ENCODE data around the gene TSPYL1. TPM values are rescaled to one million over a fixed set of nuclear protein-coding genes. Genes with fewer than 3 reads are reported as not detected.

Gene TSPYL1
- total RNA-seq, 1 experiment from 2014 or later = 35.1 TPM

- ATAC-seq = no peak
- no peak overlapping the region for H2AFZ ChIP-seq (ENCODE audit: low read length)
- H3K36me3 ChIP-seq (ENCODE audit: low read depth, low read length) = no peaks in the 10 kb centered on the region
- H3K9me2 ChIP-seq (replicated peaks; ENCODE audit: low read length) = no peaks in the 10 kb centered on the region
- no peak overlapping the region for H3K4me3 ChIP-seq (ENCODE audit: low read length)
- no peak overlapping the region for H3K27ac ChIP-seq (ENCODE audit: low read length)
- no peak overlapping the region for H3K9ac ChIP-seq (ENCODE audit: low read length)
- TF ChIP-seq EZH2 (IDR thresholded peaks at IDR 0.05; ENCODE audit: low read length, unreplicated experiment) = no peak
- no peak for TF ChIP-seq CTCF (conservative IDR thresholded peaks at IDR 0.05; ENCODE audit: low read depth, low read length)
- TF ChIP-seq EZH2phosphoT487 (IDR thresholded peaks at IDR 0.05; ENCODE audit: borderline replicate concordance, low read length) = no peak
- intact Hi-C loops (cut with micrococcal nuclease) = no loop called here
- no TSS peak for BruUV-seq (replicated peaks)
- no peak overlapping the region for H3K4me2 ChIP-seq (ENCODE audit: low read length)
- H3K4me1 ChIP-seq (ENCODE audit: insufficient read depth, low read length) = no peaks in the 10 kb centered on the region
- ChIA-PET POLR2A (ENCODE audit: unreplicated experiment) (no interaction called here), CTCF (no interaction called here)
- H4K20me1 ChIP-seq (ENCODE audit: low read length) = no peaks in the 10 kb centered on the region
- no peak for DNase-seq
- no peaks in the 10 kb centered on the region for H3K79me2 ChIP-seq (ENCODE audit: low read length)
- no peaks in the 10 kb centered on the region for H3K27me3 ChIP-seq (ENCODE audit: low read length)
- no peaks in the 10 kb centered on the region for H3K9me3 ChIP-seq (ENCODE audit: low read length)
- H3F3A ChIP-seq (ENCODE audit: low read length, unreplicated experiment) = no peaks in the 10 kb centered on the region
These were observed 27.9 kb upstream of the TSPYL1 start for GRCh38 chr6:116307633-116308032.

- CTCF ChIA-PET = no interaction called here
- intact Hi-C loops (cut with micrococcal nuclease) = no loop called here
- Histone ChIP-seq H3K27ac (ENCODE audit: low read length) (no peak overlapping the region), H4K20me1 (ENCODE audit: low read length) (no peaks in the 10 kb centered on the region), H3K36me3 (ENCODE audit: low read depth, low read length) (no peaks in the 10 kb centered on the region), H3K9ac (ENCODE audit: low read length) (no peak overlapping the region), H3K4me1 (ENCODE audit: insufficient read depth, low read length) (no peaks in the 10 kb centered on the region), H3K27me3 (ENCODE audit: low read length) (no peaks in the 10 kb centered on the region), H3K79me2 (ENCODE audit: low read length) (no peaks in the 10 kb centered on the region), H3K9me2 (replicated peaks; ENCODE audit: low read length) (no peaks in the 10 kb centered on the region), H3K4me3 (ENCODE audit: low read length) (no peak overlapping the region), H3K4me2 (ENCODE audit: low read length) (no peak overlapping the region), H3K9me3 (ENCODE audit: low read length) (no peaks in the 10 kb centered on the region), H3F3A (ENCODE audit: low read length, unreplicated experiment) (no peaks in the 10 kb centered on the region), H2AFZ (ENCODE audit: low read length) (no peak overlapping the region)
- POLR2A ChIA-PET (ENCODE audit: unreplicated experiment) = no interaction called here
- DNase-seq = no peak
- no peak for ATAC-seq
- no peak for TF ChIP-seq CTCF (conservative IDR thresholded peaks at IDR 0.05; ENCODE audit: low read depth, low read length)
- TF ChIP-seq EZH2 (IDR thresholded peaks at IDR 0.05; ENCODE audit: low read length, unreplicated experiment) = no peak
- no peak for TF ChIP-seq EZH2phosphoT487 (IDR thresholded peaks at IDR 0.05; ENCODE audit: borderline replicate concordance, low read length)
- BruUV-seq (replicated peaks) = no TSS peak
These were observed 27.3 kb upstream of the TSPYL1 start for GRCh38 chr6:116307001-116307400.

GRCh38 chr6:116304538-116305097, 24.9 kb upstream of the TSPYL1 start:
- Histone ChIP-seq H3F3A (ENCODE audit: low read length, unreplicated experiment) (no peaks in the 10 kb centered on the region), H3K36me3 (ENCODE audit: low read depth, low read length) (no peaks in the 10 kb centered on the region), H3K4me1 (ENCODE audit: insufficient read depth, low read length) (no peaks in the 10 kb centered on the region), H3K9me2 (replicated peaks; ENCODE audit: low read length) (no peaks in the 10 kb centered on the region), H3K79me2 (ENCODE audit: low read length) (no peaks in the 10 kb centered on the region), H3K27me3 (ENCODE audit: low read length) (no peaks in the 10 kb centered on the region), H2AFZ (ENCODE audit: low read length) (no peak overlapping the region), H3K27ac (ENCODE audit: low read length) (no peak overlapping the region), H3K4me2 (ENCODE audit: low read length) (no peak overlapping the region), H4K20me1 (ENCODE audit: low read length) (no peaks in the 10 kb centered on the region), H3K9me3 (ENCODE audit: low read length) (no peaks in the 10 kb centered on the region), H3K4me3 (ENCODE audit: low read length) (no peak overlapping the region), H3K9ac (ENCODE audit: low read length) (no peak overlapping the region)
- DNase-seq (no peak), ATAC-seq (no peak)
- ChIA-PET POLR2A (ENCODE audit: unreplicated experiment) (no interaction called here), CTCF (no interaction called here)
- TF ChIP-seq CTCF (conservative IDR thresholded peaks at IDR 0.05; ENCODE audit: low read depth, low read length) (no peak), EZH2 (IDR thresholded peaks at IDR 0.05; ENCODE audit: low read length, unreplicated experiment) (no peak), EZH2phosphoT487 (IDR thresholded peaks at IDR 0.05; ENCODE audit: borderline replicate concordance, low read length) (no peak)
- no TSS peak for BruUV-seq (replicated peaks)
- intact Hi-C loops (cut with micrococcal nuclease) = no loop called here

Measured in PC-3 (cell line).